GM19324 (cell line): ENCODE results near the gene PLXNA4.

Experiments
- ATAC-seq: cut with Tn5 transposase; IDR thresholded peaks from one replicate; pipeline ENCODE4 v1.9.1; 2021; ENCODE audit warnings: mild to moderate bottlenecking, moderate library complexity; ENCODE audit not compliant: unreplicated experiment, low FRiP score

Gene PLXNA4

GRCh38 chr7:132592936-132593335, 16.7 kb upstream of the PLXNA4 start:
- ATAC-seq: no peak

GRCh38 chr7:132592231-132592920, 16.1 kb upstream of the PLXNA4 start:
- ATAC-seq: no peak

- no peak for ATAC-seq
Observed at GRCh38 chr7:132590162-132590561, 13.9 kb upstream of the PLXNA4 start.

GRCh38 chr7:132588596-132588995, 12.3 kb upstream of the PLXNA4 start:
- no peak for ATAC-seq

- no peak for ATAC-seq
Observed at GRCh38 chr7:132584796-132585494, 8.7 kb upstream of the PLXNA4 start.

- no peak for ATAC-seq
Observed at GRCh38 chr7:132581431-132581830, 5.2 kb upstream of the PLXNA4 start.

- no peak for ATAC-seq
Observed at GRCh38 chr7:132580717-132581285, 4.5 kb upstream of the PLXNA4 start.

- ATAC-seq: no peak
Observed at GRCh38 chr7:132580277-132580676, 4.0 kb upstream of the PLXNA4 start.

- no peak for ATAC-seq
Observed at GRCh38 chr7:132579260-132579899, 3.1 kb upstream of the PLXNA4 start.

GRCh38 chr7:132578826-132579225, 2.6 kb upstream of the PLXNA4 start:
- no peak for ATAC-seq

GRCh38 chr7:132578050-132578370, 1.7 kb upstream of the PLXNA4 start:
- ATAC-seq: no peak

GRCh38 chr7:132577206-132578049, 1.2 kb upstream of the PLXNA4 start:
- no peak for ATAC-seq

- no peak for ATAC-seq
Observed at GRCh38 chr7:132576721-132577085, 433 bp upstream of the PLXNA4 start.

- no peak for ATAC-seq
Observed at GRCh38 chr7:132575419-132575981, 770 bp downstream of the PLXNA4 start.

- no peak for ATAC-seq
Observed at GRCh38 chr7:132574223-132574622, 2.0 kb downstream of the PLXNA4 start.

GRCh38 chr7:132573251-132573955, 2.9 kb downstream of the PLXNA4 start:
- ATAC-seq: no peak

GRCh38 chr7:132572526-132572925, 3.7 kb downstream of the PLXNA4 start:
- no peak for ATAC-seq

GRCh38 chr7:132571970-132572369, 4.3 kb downstream of the PLXNA4 start:
- no peak for ATAC-seq

- no peak for ATAC-seq
Observed at GRCh38 chr7:132569884-132570614, 6.2 kb downstream of the PLXNA4 start.
